MCF 10A (cell line): Measurements from ENCODE around the gene PHKG2. TPM values are rescaled to one million over a fixed set of nuclear protein-coding genes. Genes with fewer than 3 reads are reported as not detected.

Experiments
- BruUV-seq: library from RNA; stranded (reverse); fragments of 400-500 nt; replicated peaks from 2 replicates; lab custom pipeline; 2021; lab: Mats Ljungman, UMichigan
- CTCF ChIA-PET: fragments of 300-600 bp; sonication (Branson Sonifier 250); formaldehyde crosslinking; extraction: SDS; loops from one replicate; lab custom pipeline; 2021; ENCODE audit warnings: antibody characterized with exemption, inconsistent platforms; lab: Yijun Ruan, JAX
- POLR2A ChIA-PET: fragments of 300-600, 350-650 bp; sonication (Branson Sonifier 250); formaldehyde crosslinking; extraction: SDS; loops from one replicate; lab custom pipeline; 2020; ENCODE audit warnings: antibody characterized with exemption, inconsistent platforms; lab: Yijun Ruan, JAX
- DNase-seq: peaks from one replicate; pipeline ENCODE4 v3.0.0-alpha.2; 2018; ENCODE audit not compliant: unreplicated experiment
- H3K27ac Mint-ChIP-seq: one replicate; pipeline ENCODE4 v1.8.0; 2022; ENCODE audit warnings: mild to moderate bottlenecking, low read depth, mixed read lengths; ENCODE audit not compliant: unreplicated experiment
- H3K27me3 Mint-ChIP-seq: one replicate; pipeline ENCODE4 v1.8.0; 2022; ENCODE audit warnings: mixed read lengths; ENCODE audit not compliant: insufficient read depth, unreplicated experiment
- H3K36me3 Mint-ChIP-seq: one replicate; pipeline ENCODE4 v1.8.0; 2022; ENCODE audit warnings: mild to moderate bottlenecking, moderate library complexity, mixed read lengths; ENCODE audit not compliant: insufficient read depth, unreplicated experiment
- H3K4me1 Mint-ChIP-seq: one replicate; pipeline ENCODE4 v1.8.0; 2022; ENCODE audit warnings: mixed read lengths; ENCODE audit not compliant: insufficient read depth, unreplicated experiment
- H3K4me3 Mint-ChIP-seq: one replicate; pipeline ENCODE4 v1.8.0; 2022; ENCODE audit warnings: mild to moderate bottlenecking, moderate library complexity, mixed read lengths; ENCODE audit not compliant: unreplicated experiment
- H3K9me3 Mint-ChIP-seq: one replicate; pipeline ENCODE4 v1.8.0; 2022; ENCODE audit warnings: mixed read lengths; ENCODE audit not compliant: unreplicated experiment
- CTCF ChIP-seq: fragments of 200-600 bp; IDR thresholded peaks from one replicate; pipeline ENCODE4 v1.8.0; 2022; ENCODE audit warnings: antibody characterized with exemption, mild to moderate bottlenecking; ENCODE audit not compliant: unreplicated experiment
- intact Hi-C: fragments of 100-400 bp; cut with micrococcal nuclease; formaldehyde crosslinking; loops from 2 replicates; pipeline ENCODE4 v1.14.1; 2022
- total RNA-seq: library from RNA; stranded (reverse); gene quantifications from 2 replicates; pipeline ENCODE4 v1.2.3, GENCODE V29; 2022

Gene PHKG2
- total RNA-seq, 1 experiment from 2014 or later: 28.4 TPM

- H3K4me1 Mint-ChIP-seq: peaks cover 12% of the 10 kb centered on the region
- DNase-seq: no peak
- H3K27me3 Mint-ChIP-seq: no peaks in the 10 kb centered on the region
- TF ChIP-seq CTCF: no peak
- H3K9me3 Mint-ChIP-seq: no peaks in the 10 kb centered on the region
- no peak overlapping the region for H3K27ac Mint-ChIP-seq
- no TSS peak for BruUV-seq
- no peak overlapping the region for H3K4me3 Mint-ChIP-seq
- CTCF ChIA-PET: no interaction called here
- POLR2A ChIA-PET: interaction anchor here (5.0 kb wide), 1 partner anchor 9 kb away, joined by 55 read pairs; the partner anchor contains the start of gene PHKG2
- intact Hi-C loops: no loop called here
- peaks cover 34% of the 10 kb centered on the region for H3K36me3 Mint-ChIP-seq
Measured at GRCh38 chr16:30757316-30757715, 9.1 kb downstream of the PHKG2 start.

GRCh38 chr16:30758988-30759491, 10.8 kb downstream of the PHKG2 start:
- no peak for TF ChIP-seq CTCF
- intact Hi-C loops: no loop called here
- BruUV-seq: no TSS peak
- H3K9me3 Mint-ChIP-seq: no peaks in the 10 kb centered on the region
- H3K4me3 Mint-ChIP-seq: no peak overlapping the region
- DNase-seq: no peak
- ChIA-PET CTCF (interaction anchor here (0.6 to 1.1 kb wide), 2 partner anchors 48 to 183 kb away, joined by 3 to 6 read pairs; no protein-coding TSS in a partner anchor), POLR2A (interaction anchor here (1.4 to 5.9 kb wide), 4 partner anchors 11 to 191 kb away, joined by 8 to 55 read pairs (median 26); partner anchors contain the start of gene PHKG2)
- no peak overlapping the region for H3K27ac Mint-ChIP-seq
- H3K4me1 Mint-ChIP-seq: peaks cover 17% of the 10 kb centered on the region
- no peaks in the 10 kb centered on the region for H3K27me3 Mint-ChIP-seq
- peaks cover 32% of the 10 kb centered on the region for H3K36me3 Mint-ChIP-seq

GRCh38 chr16:30760001-30760559, 11.9 kb downstream of the PHKG2 start:
- POLR2A ChIA-PET: interaction anchor here (1.4 to 5.9 kb wide), 5 partner anchors 12 to 190 kb away, joined by 8 to 55 read pairs (median 18); partner anchors contain the start of gene PHKG2
- no peaks in the 10 kb centered on the region for H3K27me3 Mint-ChIP-seq
- intact Hi-C loops: no loop called here

More at GRCh38 chr16:30760001-30760559, 11.9 kb downstream of the PHKG2 start:
- Mint-ChIP-seq H3K27ac (no peak overlapping the region), H3K9me3 (no peaks in the 10 kb centered on the region), H3K36me3 (peaks cover 32% of the 10 kb centered on the region), H3K4me1 (peaks cover 17% of the 10 kb centered on the region), H3K4me3 (no peak overlapping the region)
- no TSS peak for BruUV-seq
- CTCF ChIA-PET: interaction anchor here (0.8 to 1.1 kb wide), 3 partner anchors 11 to 47 kb away, joined by 3 to 6 read pairs (median 4); no protein-coding TSS in a partner anchor
- TF ChIP-seq CTCF: no peak
- DNase-seq: no peak
